BJ (cell line): Measurements from ENCODE around the gene FNDC5. TPM values are rescaled to one million over a fixed set of nuclear protein-coding genes. Genes with fewer than 3 reads are reported as not detected.
A peak's percentile ranks its signal among the peaks of the same experiment; 100 is the strongest.

Experiments
- CTCF ChIA-PET: fragments of 350-600 bp; formaldehyde crosslinking; extraction: SDS; loops from one replicate; lab custom pipeline; 2021; ENCODE audit warnings: antibody characterized with exemption, inconsistent platforms; lab: Yijun Ruan, JAX
- POLR2A ChIA-PET: fragments of 300-600 bp; sonication (Branson Sonifier 250); formaldehyde crosslinking; extraction: SDS; loops from one replicate; lab custom pipeline; 2021; ENCODE audit warnings: antibody characterized with exemption; lab: Charles Lee
- DNase-seq: peaks from one replicate; pipeline ENCODE4 v3.0.0-alpha.2; 2011; ENCODE audit warnings: low read depth
- H3K27me3 ChIP-seq: 2 replicates; pipeline ENCODE4 v1.6.0; 2011; ENCODE audit warnings: low read length; ENCODE audit not compliant: control insufficient read depth, insufficient read depth
- H3K36me3 ChIP-seq: 2 replicates; pipeline ENCODE4 v1.5.1; 2011; ENCODE audit warnings: low read length; ENCODE audit not compliant: control insufficient read depth, insufficient read depth
- H3K4me3 ChIP-seq: 2 replicates; pipeline ENCODE4 v1.5.1; 2011; ENCODE audit warnings: low read depth, mild to moderate bottlenecking, control low read depth, low read length
- polyA plus RNA-seq: library from polyadenylated mRNA; depleted of rRNA; stranded (reverse); fragments of >200 nt; gene quantifications from 2 replicates; pipeline ENCODE4 v1.2.3, GENCODE V29; 2011
- TF ChIP-seq, protein P1 (sequence below): IDR thresholded peaks from 2 replicates; pipeline ENCODE4 v1.5.1; 2011; ENCODE audit warnings: low read depth, mild to moderate bottlenecking, control low read depth, inconsistent platforms, low read length, moderate library complexity; ENCODE audit not compliant: insufficient read depth

Gene FNDC5
- polyA plus RNA-seq, 1 experiment: 1.2 TPM

GRCh38 chr1:32888134-32888533 is 17.4 kb upstream of the FNDC5 start:
- H3K27me3 ChIP-seq: peaks cover 25% of the 10 kb centered on the region
- CTCF ChIA-PET: interaction anchor here (3.1 to 3.7 kb wide), 2 partner anchors 12 to 15 kb away, joined by 11 to 13 read pairs; no protein-coding TSS in a partner anchor
- POLR2A ChIA-PET: no interaction called here
- TF ChIP-seq, protein P1, sequence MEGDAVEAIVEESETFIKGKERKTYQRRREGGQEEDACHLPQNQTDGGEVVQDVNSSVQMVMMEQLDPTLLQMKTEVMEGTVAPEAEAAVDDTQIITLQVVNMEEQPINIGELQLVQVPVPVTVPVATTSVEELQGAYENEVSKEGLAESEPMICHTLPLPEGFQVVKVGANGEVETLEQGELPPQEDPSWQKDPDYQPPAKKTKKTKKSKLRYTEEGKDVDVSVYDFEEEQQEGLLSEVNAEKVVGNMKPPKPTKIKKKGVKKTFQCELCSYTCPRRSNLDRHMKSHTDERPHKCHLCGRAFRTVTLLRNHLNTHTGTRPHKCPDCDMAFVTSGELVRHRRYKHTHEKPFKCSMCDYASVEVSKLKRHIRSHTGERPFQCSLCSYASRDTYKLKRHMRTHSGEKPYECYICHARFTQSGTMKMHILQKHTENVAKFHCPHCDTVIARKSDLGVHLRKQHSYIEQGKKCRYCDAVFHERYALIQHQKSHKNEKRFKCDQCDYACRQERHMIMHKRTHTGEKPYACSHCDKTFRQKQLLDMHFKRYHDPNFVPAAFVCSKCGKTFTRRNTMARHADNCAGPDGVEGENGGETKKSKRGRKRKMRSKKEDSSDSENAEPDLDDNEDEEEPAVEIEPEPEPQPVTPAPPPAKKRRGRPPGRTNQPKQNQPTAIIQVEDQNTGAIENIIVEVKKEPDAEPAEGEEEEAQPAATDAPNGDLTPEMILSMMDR: no peak
- H3K36me3 ChIP-seq: no peaks in the 10 kb centered on the region
- DNase-seq: no peak
- no peak overlapping the region for H3K4me3 ChIP-seq

DNA sequence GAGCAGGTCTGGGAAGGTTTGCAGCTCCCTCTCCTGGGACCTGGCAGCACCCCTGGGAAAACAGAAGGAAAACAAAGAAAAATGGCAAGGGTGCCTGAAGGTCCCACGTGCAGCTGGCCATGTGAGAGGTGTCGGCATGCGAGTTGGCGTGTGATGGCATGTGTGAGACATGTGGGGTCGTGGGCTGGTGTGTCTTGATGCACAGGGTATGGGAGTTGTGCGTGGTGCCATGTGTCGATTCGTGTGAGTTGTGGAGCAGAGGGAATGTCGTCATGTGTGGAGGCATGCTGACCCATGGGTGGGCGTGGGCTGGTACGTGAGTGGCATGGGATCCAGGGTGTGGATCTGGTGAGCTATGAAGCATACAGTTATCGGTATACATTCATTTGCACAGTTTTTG is 16.9 kb upstream of the FNDC5 start:
- peaks cover 25% of the 10 kb centered on the region for H3K27me3 ChIP-seq
- ChIA-PET CTCF (interaction anchor here (0.6 to 3.7 kb wide), 4 partner anchors 11 to 162 kb away, joined by 3 to 13 read pairs (median 7); no protein-coding TSS in a partner anchor), POLR2A (no interaction called here)
- H3K4me3 ChIP-seq: no peak overlapping the region
- no peaks in the 10 kb centered on the region for H3K36me3 ChIP-seq
- DNase-seq: no peak
- TF ChIP-seq, protein P1: no peak

GRCh38 chr1:32886828-32887414 is 16.2 kb upstream of the FNDC5 start:
- ChIA-PET POLR2A (no interaction called here), CTCF (interaction anchor here (0.8 to 3.7 kb wide), 7 partner anchors 8 to 202 kb away, joined by 3 to 13 read pairs (median 5); no protein-coding TSS in a partner anchor)
- Histone ChIP-seq H3K27me3 (peaks cover 24% of the 10 kb centered on the region), H3K36me3 (no peaks in the 10 kb centered on the region), H3K4me3 (no peak overlapping the region)
- TF ChIP-seq, protein P1: no peak
- DNase-seq: no peak

- peaks cover 22% of the 10 kb centered on the region for H3K27me3 ChIP-seq
- TF ChIP-seq, protein P1: peak; percentile 81
- POLR2A ChIA-PET: no interaction called here
- H3K36me3 ChIP-seq: no peaks in the 10 kb centered on the region
- no peak for DNase-seq
- CTCF ChIA-PET: interaction anchor here (0.8 to 3.7 kb wide), 8 partner anchors 9 to 202 kb away, joined by 3 to 13 read pairs (median 5); no protein-coding TSS in a partner anchor
- no peak within 1 kb of the TSS; the same call in 1 of the 2 replicates for H3K4me3 ChIP-seq
Measured at GRCh38 chr1:32886004-32886827, 15.5 kb upstream of the FNDC5 start, which contains the start of gene HPCA. Gene HPCA (plus strand): TSS chr1:32886491. CDS start chr1:32888899, 2,408 bp downstream.

DNA sequence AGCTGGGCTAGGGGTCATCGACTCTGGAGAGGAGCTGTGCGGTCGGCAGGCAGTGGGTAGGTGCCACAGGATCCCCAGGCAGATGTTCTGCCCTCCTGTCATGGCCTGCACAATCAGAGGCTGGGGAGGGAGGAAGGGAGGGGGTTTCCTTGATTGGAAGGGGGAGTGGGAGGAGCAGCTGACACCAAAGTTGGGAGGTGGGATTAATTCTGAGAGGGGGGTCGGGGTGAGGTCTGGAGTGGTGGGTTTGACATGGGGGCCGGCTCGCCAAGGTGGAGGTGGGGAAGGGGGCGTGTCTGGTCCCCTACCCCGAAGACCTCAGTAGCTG is 14.9 kb upstream of the FNDC5 start:
- POLR2A ChIA-PET: no interaction called here
- no peak for DNase-seq
- no peaks in the 10 kb centered on the region for H3K36me3 ChIP-seq
- TF ChIP-seq, protein P1: no peak
- no peak overlapping the region for H3K4me3 ChIP-seq
- CTCF ChIA-PET: interaction anchor here (1.2 to 3.7 kb wide), 4 partner anchors 9 to 201 kb away, joined by 5 to 13 read pairs (median 8); no protein-coding TSS in a partner anchor
- peaks cover 19% of the 10 kb centered on the region for H3K27me3 ChIP-seq
